Keratinocyte (primary cell): ENCODE results near the gene KCNJ16. TPM values are rescaled to one million over a fixed set of nuclear protein-coding genes. Genes with fewer than 3 reads are reported as not detected.

Experiments
- DNase-seq: peaks from one replicate; pipeline ENCODE4 v3.0.0-alpha.2; 2011; ENCODE audit warnings: low read depth, missing footprints, low spot score
- FAIRE-seq: peaks from 2 replicates; lab custom pipeline; 2011; peaks lifted over from hg19 to GRCh38; lab: Jason Lieb, UNC
- H2AFZ ChIP-seq: 2 replicates; pipeline ENCODE4 v1.6.0; 2012; ENCODE audit warnings: low read length, control low read depth, inconsistent platforms; ENCODE audit not compliant: control insufficient read depth
- H3K27ac ChIP-seq: 2 replicates; pipeline ENCODE4 v1.5.1; 2011; ENCODE audit warnings: low read length; ENCODE audit not compliant: control insufficient read depth, insufficient read depth
- H3K27me3 ChIP-seq: 3 replicates; pipeline ENCODE4 v1.6.0; 2011; ENCODE audit warnings: low read length; ENCODE audit not compliant: control insufficient read depth, insufficient read depth; ENCODE audit errors: extremely low read depth
- H3K36me3 ChIP-seq, 2 experiments: 2 replicates in 1 of 2; 3 replicates in 1 of 2; pipeline ENCODE4 v1.5.1; 2011; ENCODE audit warnings: low read length in 2 of 2, mild to moderate bottlenecking in 1 of 2; ENCODE audit not compliant: control insufficient read depth in 2 of 2, insufficient read depth in 2 of 2; ENCODE audit errors: extremely low read depth in 1 of 2
- H3K4me1 ChIP-seq: 3 replicates; pipeline ENCODE4 v1.5.1; 2011; ENCODE audit warnings: low read length; ENCODE audit not compliant: control insufficient read depth, insufficient read depth; ENCODE audit errors: extremely low read depth
- H3K4me2 ChIP-seq: 3 replicates; pipeline ENCODE4 v1.6.0; 2011; ENCODE audit warnings: low read depth, low read length; ENCODE audit not compliant: control insufficient read depth, insufficient read depth; ENCODE audit errors: extremely low read depth
- H3K4me3 ChIP-seq, 3 experiments: fragments of 200-600 bp in 1 of 3; sonication (generic) in 1 of 3; 2 replicates in 2 of 3; 3 replicates in 1 of 3; pipeline ENCODE4 v1.5.1; 2011 to 2016; ENCODE audit warnings: low read length in 3 of 3, mild to moderate bottlenecking in 3 of 3, control low read depth in 2 of 3, inconsistent platforms in 1 of 3, low read depth in 1 of 3, mixed read lengths in 1 of 3, mixed run types in 1 of 3, moderate library complexity in 1 of 3; ENCODE audit not compliant: control insufficient read depth in 2 of 3, insufficient read depth in 2 of 3; ENCODE audit errors: extremely low read depth in 1 of 3
- H3K79me2 ChIP-seq: 2 replicates; pipeline ENCODE4 v1.6.0; 2012; ENCODE audit warnings: low read length; ENCODE audit not compliant: control insufficient read depth, insufficient read depth
- H3K9ac ChIP-seq: 3 replicates; pipeline ENCODE4 v1.6.0; 2011; ENCODE audit warnings: low read length; ENCODE audit not compliant: control insufficient read depth, insufficient read depth; ENCODE audit errors: extremely low read depth
- H3K9me1 ChIP-seq: 3 replicates; pipeline ENCODE4 v1.6.0; 2011; ENCODE audit warnings: low read length; ENCODE audit not compliant: control insufficient read depth, insufficient read depth; ENCODE audit errors: extremely low read depth
- H3K9me3 ChIP-seq: 2 replicates; pipeline ENCODE4 v1.5.1; 2012; ENCODE audit warnings: low read depth, low read length; ENCODE audit not compliant: control insufficient read depth
- H4K20me1 ChIP-seq: 3 replicates; pipeline ENCODE4 v1.6.0; 2011; ENCODE audit warnings: low read length; ENCODE audit not compliant: control insufficient read depth, insufficient read depth; ENCODE audit errors: extremely low read depth
- CTCF ChIP-seq, 3 experiments: IDR thresholded peaks in 1 of 3; conservative IDR thresholded peaks in 1 of 3; optimal IDR thresholded peaks in 1 of 3; 2 replicates in 2 of 3; 3 replicates in 1 of 3; pipeline versions ENCODE3 to v1.5.1; 2011; ENCODE audit warnings: low read length in 3 of 3, mild to moderate bottlenecking in 3 of 3, moderate library complexity in 2 of 3, control low read depth in 1 of 3, inconsistent platforms in 1 of 3; ENCODE audit not compliant: insufficient read depth in 2 of 3; ENCODE audit errors: extremely low read depth in 1 of 3
- EZH2 ChIP-seq: IDR thresholded peaks from one replicate; pipeline ENCODE4 v1.6.1; 2012; ENCODE audit warnings: inconsistent platforms, mild to moderate bottlenecking, low read length, moderate library complexity
- dilution Hi-C: fragments of 300-500 bp; cut with MboI; formaldehyde crosslinking; loops from one replicate; pipeline ENCODE4 v1.7.0; 2020; ENCODE audit warnings: low sequenced_read_pairs; ENCODE audit not compliant: extremely low pct_ligation_motif_present
- polyA plus RNA-seq, 5 experiments: library from polyadenylated mRNA; depleted of rRNA in 3 of 5; stranded (reverse) in 3 of 5; stranded (forward) in 1 of 5; unstranded in 1 of 5; fragments of >200 nt; gene quantifications; 1 replicate in 1 of 5; 2 replicates in 3 of 5; 3 replicates in 1 of 5; pipeline versions ENCODE4 v1.2.1 to v1.2.3, GENCODE V29; 2011 to 2012; ENCODE audit warnings: missing spikeins in 2 of 5, low read depth in 1 of 5, low replicate concordance in 1 of 5

KCNJ16 gene
- polyA plus RNA-seq, 1 donor (not counting 4 experiments of a cell fraction or from before 2014, with no cell fraction given), result not detected

GRCh38 chr17:70111201-70111600 is 36.2 kb downstream of the KCNJ16 start:
- H3K9me3 ChIP-seq, result no peaks in the 10 kb centered on the region
- H3K27me3 ChIP-seq, result no peaks in the 10 kb centered on the region
- no peaks in the 10 kb centered on the region for H3K4me1 ChIP-seq
- no peaks in the 10 kb centered on the region for H3K79me2 ChIP-seq
- H2AFZ ChIP-seq, result no peak overlapping the region
- H3K27ac ChIP-seq, result no peak overlapping the region
- H3K4me2 ChIP-seq, result no peak overlapping the region
- dilution Hi-C loops, result no loop called here
- no peak overlapping the region for H3K9ac ChIP-seq
- FAIRE-seq (no peak), DNase-seq (no peak)
- H4K20me1 ChIP-seq, result no peaks in the 10 kb centered on the region
- no peak overlapping the region for H3K4me3 ChIP-seq
- no peaks in the 10 kb centered on the region for H3K36me3 ChIP-seq
- H3K9me1 ChIP-seq, result no peaks in the 10 kb centered on the region
- no peak for TF ChIP-seq CTCF (optimal IDR thresholded peaks at IDR 0.05 in 1 of 3, IDR thresholded peaks at IDR 0.05 in 1 of 3, conservative IDR thresholded peaks at IDR 0.05 in 1 of 3; ENCODE audit: extremely low read depth in 1 of 3, insufficient read depth in 2 of 3, low read length in 3 of 3)
- no peak for TF ChIP-seq EZH2

GRCh38 chr17:70114405-70114804 is 39.4 kb downstream of the KCNJ16 start:
- H3K9ac ChIP-seq, result no peak overlapping the region
- DNase-seq (no peak), FAIRE-seq (no peak)
- dilution Hi-C loops, result no loop called here
- H3K4me3 ChIP-seq, result no peak overlapping the region
- TF ChIP-seq CTCF (optimal IDR thresholded peaks at IDR 0.05 in 1 of 3, IDR thresholded peaks at IDR 0.05 in 1 of 3, conservative IDR thresholded peaks at IDR 0.05 in 1 of 3; ENCODE audit: extremely low read depth in 1 of 3, insufficient read depth in 2 of 3, low read length in 3 of 3), result no peak
- TF ChIP-seq EZH2, result no peak
- H3K9me3 ChIP-seq, result no peaks in the 10 kb centered on the region
- H3K9me1 ChIP-seq, result no peaks in the 10 kb centered on the region
- no peaks in the 10 kb centered on the region for H3K27me3 ChIP-seq
- no peaks in the 10 kb centered on the region for H3K4me1 ChIP-seq
- H3K4me2 ChIP-seq, result no peak overlapping the region
- H4K20me1 ChIP-seq, result no peaks in the 10 kb centered on the region
- no peaks in the 10 kb centered on the region for H3K36me3 ChIP-seq
- H3K27ac ChIP-seq, result no peak overlapping the region
- no peak overlapping the region for H2AFZ ChIP-seq
- H3K79me2 ChIP-seq, result no peaks in the 10 kb centered on the region
